HG02938 (cell line): ENCODE data around the gene SOBP.

Experiments
- ATAC-seq: cut with Tn5 transposase; IDR thresholded peaks from one replicate; pipeline ENCODE4 v1.9.1; 2021; ENCODE audit warnings: mild to moderate bottlenecking, moderate library complexity; ENCODE audit not compliant: unreplicated experiment

SOBP gene

GRCh38 chr6:107674995-107675738 lies 185.2 kb downstream of the SOBP start:
- ATAC-seq: peak; percentile 82

- no peak for ATAC-seq
These were observed 186.1 kb downstream of the SOBP start for GRCh38 chr6:107676042-107676441.

- ATAC-seq: no peak
These were observed 187.5 kb downstream of the SOBP start for GRCh38 chr6:107677399-107677798.

- no peak for ATAC-seq
These were observed 189.5 kb downstream of the SOBP start for GRCh38 chr6:107679457-107679856.

GRCh38 chr6:107682721-107683120 lies 192.8 kb downstream of the SOBP start:
- no peak for ATAC-seq

- ATAC-seq: no peak
These were observed 193.3 kb downstream of the SOBP start for GRCh38 chr6:107683183-107683582.

- no peak for ATAC-seq
These were observed 195.1 kb downstream of the SOBP start for GRCh38 chr6:107684996-107685395.

- ATAC-seq: no peak
These were observed 199.3 kb downstream of the SOBP start for GRCh38 chr6:107689190-107689589.

GRCh38 chr6:107689951-107690642 lies 200.2 kb downstream of the SOBP start:
- ATAC-seq: no peak

GRCh38 chr6:107690643-107691061 lies 200.7 kb downstream of the SOBP start:
- no peak for ATAC-seq

- no peak for ATAC-seq
These were observed 201.3 kb downstream of the SOBP start for GRCh38 chr6:107691062-107691751.

GRCh38 chr6:107692351-107692750 lies 202.4 kb downstream of the SOBP start:
- no peak for ATAC-seq

GRCh38 chr6:107695061-107695720 lies 205.3 kb downstream of the SOBP start:
- ATAC-seq: no peak

- ATAC-seq: no peak
These were observed 207.8 kb downstream of the SOBP start for GRCh38 chr6:107697682-107698081.

GRCh38 chr6:107698146-107698545 lies 208.2 kb downstream of the SOBP start:
- no peak for ATAC-seq

GRCh38 chr6:107699254-107699653 lies 209.3 kb downstream of the SOBP start:
- no peak for ATAC-seq

- ATAC-seq: no peak
These were observed 209.9 kb downstream of the SOBP start for GRCh38 chr6:107699697-107700325.

- no peak for ATAC-seq
These were observed 213.7 kb downstream of the SOBP start for GRCh38 chr6:107703606-107704005.

- no peak for ATAC-seq
These were observed 214.6 kb downstream of the SOBP start for GRCh38 chr6:107704347-107705013.

GRCh38 chr6:107706516-107707115 lies 216.7 kb downstream of the SOBP start:
- no peak for ATAC-seq
